Measurements from ENCODE around the gene CYP27A1. TPM values are rescaled to one million over a fixed set of nuclear protein-coding genes. Genes with fewer than 3 reads are reported as not detected.

Gene CYP27A1
- total and polyA plus RNA-seq, 11 donors = 3.3 to 43.8 (median 7.4) TPM

DNA sequence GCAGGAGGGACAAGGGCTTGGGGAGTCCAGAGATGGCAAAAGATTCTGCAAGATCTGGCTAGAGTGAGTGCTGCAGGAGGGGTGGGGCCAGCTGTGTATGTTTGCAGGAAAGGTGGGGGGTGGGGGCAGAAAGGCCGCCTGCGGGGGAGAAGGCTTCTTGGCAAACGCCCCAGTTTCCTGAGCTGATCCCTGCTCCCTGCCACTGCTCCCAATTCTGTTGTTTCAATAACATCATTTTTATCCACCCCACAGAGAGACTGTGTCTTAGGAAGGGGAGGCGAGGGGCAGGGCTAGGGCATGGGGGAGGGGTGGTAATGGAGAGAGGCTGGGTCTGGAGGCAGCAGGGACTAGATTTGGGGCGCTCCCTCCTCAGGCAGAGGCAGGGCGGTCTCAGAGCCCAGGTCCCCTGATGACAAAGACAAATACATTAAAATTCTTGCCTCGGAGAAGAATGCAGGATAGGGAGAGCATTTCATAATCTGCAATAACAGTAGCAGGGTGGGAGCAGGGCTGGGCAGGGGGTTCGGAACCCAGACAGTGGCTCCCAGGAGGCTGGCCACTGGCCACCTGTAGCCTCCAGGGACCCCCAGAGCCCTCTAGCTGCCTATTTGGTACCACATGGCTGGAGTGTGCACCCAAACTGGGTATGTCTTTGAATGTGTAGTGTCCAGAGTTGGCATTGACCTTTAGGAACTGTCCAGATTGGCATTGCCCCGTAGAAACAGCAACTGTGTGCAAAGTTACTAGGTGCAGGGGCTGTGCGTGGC, 75.6 kb downstream of the CYP27A1 start:
- Histone ChIP-seq H3K4me3 (no peak overlapping the region), H3K27me3 (peaks cover 19 to 87% (median 73%) of the 10 kb centered on the region in 9 donors), H3K4me1 (peaks cover 0 to 38% (median 11%) of the 10 kb centered on the region in 12 donors), H3K36me3 (no peaks in the 10 kb centered on the region), H3K27ac (no peak overlapping the region), H3K9me3 (no peaks in the 10 kb centered on the region)
- TF ChIP-seq, protein P1, sequence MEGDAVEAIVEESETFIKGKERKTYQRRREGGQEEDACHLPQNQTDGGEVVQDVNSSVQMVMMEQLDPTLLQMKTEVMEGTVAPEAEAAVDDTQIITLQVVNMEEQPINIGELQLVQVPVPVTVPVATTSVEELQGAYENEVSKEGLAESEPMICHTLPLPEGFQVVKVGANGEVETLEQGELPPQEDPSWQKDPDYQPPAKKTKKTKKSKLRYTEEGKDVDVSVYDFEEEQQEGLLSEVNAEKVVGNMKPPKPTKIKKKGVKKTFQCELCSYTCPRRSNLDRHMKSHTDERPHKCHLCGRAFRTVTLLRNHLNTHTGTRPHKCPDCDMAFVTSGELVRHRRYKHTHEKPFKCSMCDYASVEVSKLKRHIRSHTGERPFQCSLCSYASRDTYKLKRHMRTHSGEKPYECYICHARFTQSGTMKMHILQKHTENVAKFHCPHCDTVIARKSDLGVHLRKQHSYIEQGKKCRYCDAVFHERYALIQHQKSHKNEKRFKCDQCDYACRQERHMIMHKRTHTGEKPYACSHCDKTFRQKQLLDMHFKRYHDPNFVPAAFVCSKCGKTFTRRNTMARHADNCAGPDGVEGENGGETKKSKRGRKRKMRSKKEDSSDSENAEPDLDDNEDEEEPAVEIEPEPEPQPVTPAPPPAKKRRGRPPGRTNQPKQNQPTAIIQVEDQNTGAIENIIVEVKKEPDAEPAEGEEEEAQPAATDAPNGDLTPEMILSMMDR (IDR thresholded peaks at IDR 0.05) = no peak
- DNase-seq = no peak
- intact Hi-C loops (cut with DNase I) = loop anchor here in 1 of 10 donors (10.0 kb wide), 1 partner anchor 297 kb away; no protein-coding TSS in a partner anchor
- 16 to 22% (median 17%) methylated on average over 10 of the region's 10 CpGs for WGBS, 4 donors
- ATAC-seq = no peak

DNA sequence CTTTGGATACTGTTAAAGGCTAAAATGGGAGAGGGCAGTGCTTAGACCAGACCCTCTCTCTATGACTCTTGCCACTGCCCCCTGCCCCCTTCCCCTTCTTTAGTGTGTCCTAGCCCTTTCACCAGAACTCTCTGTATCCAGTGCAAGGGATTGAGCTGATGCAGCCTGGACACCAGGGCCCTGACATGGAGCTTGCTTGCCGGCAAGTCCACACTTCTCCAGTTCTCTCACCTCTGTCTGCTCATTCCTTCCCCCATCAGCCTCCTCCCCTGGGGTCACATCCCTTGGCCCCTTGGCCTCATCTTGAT, 76.1 kb downstream of the CYP27A1 start:
- Histone ChIP-seq H3K9me3 (no peaks in the 10 kb centered on the region), H3K27ac (no peak overlapping the region), H3K27me3 (peaks cover 19 to 88% (median 72%) of the 10 kb centered on the region in 9 donors), H3K4me3 (no peak overlapping the region), H3K4me1 (peaks cover 0 to 38% (median 11%) of the 10 kb centered on the region in 12 donors), H3K36me3 (no peaks in the 10 kb centered on the region)
- intact Hi-C loops (cut with DNase I) = loop anchor here in 1 of 10 donors (10.0 kb wide), 1 partner anchor 297 kb away; no protein-coding TSS in a partner anchor
- no peak for ATAC-seq
- WGBS, 4 donors = 19 to 38% (median 26%) methylated on average over 1 of the region's 1 CpG
- TF ChIP-seq, protein P1 (IDR thresholded peaks at IDR 0.05) = no peak
- TF ChIP-seq POLR2A (IDR thresholded peaks at IDR 0.05) = no peak
- no peak for DNase-seq

DNA sequence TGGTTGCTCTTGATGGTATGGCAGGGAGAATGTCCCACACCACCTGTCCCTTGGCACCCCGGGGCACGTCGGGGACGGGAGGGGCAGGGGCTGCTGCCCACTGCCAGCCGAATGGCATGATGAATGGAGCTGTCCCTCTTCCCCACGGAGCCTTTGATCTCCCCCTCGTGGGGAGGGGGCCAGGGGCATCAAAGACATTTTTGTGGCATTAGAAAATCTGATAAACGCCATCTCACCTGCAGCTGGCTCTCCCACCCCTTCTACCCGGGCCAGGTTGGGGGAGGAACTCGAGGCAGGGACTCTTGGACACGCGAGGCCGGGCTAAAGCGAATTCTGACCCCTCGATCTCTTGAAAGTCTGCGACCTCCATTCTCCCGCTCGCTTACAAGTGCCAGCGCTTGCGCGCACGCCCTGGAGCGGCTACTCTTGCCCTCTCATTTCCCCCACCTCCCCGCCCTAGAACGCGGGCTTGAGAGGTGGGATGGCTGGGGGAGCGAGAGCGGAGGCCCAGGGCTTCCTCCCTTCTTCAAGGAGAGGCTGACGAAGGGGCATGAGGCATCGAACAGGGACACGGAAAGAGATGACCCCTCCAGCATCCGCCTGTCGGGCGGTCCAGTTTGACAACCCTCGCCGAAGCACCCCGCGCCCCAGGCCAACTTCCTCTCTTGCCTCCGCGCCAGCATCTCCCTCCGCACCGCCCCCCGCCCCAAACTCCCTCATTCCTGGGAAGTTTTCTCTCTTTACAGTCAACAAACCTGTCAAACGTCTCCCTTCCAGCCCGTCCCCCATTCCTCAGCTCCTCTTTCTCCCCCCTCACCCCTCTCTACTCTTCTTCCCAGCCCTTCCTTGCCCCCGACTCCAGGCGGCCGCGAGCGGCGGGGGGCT, 77.0 kb downstream of the CYP27A1 start:
- intact Hi-C loops (cut with DNase I) = loop anchor here in 1 of 10 donors (10.0 kb wide), 1 partner anchor 296 kb away; no protein-coding TSS in a partner anchor
- Histone ChIP-seq H3K9me3 (no peaks in the 10 kb centered on the region), H3K36me3 (no peaks in the 10 kb centered on the region), H3K4me3 (peak overlapping the region in 10 of 12 donors; percentile 8 to 59 (median 50)), H3K27me3 (peaks cover 21 to 88% (median 68%) of the 10 kb centered on the region in 9 donors), H3K27ac (no peak overlapping the region), H3K4me1 (peaks cover 0 to 38% (median 11%) of the 10 kb centered on the region in 12 donors)
- ATAC-seq (no peak), DNase-seq (no peak)
- no peak for TF ChIP-seq POLR2A (IDR thresholded peaks at IDR 0.05)
- TF ChIP-seq, protein P1 (IDR thresholded peaks at IDR 0.05) = no peak
- 7 to 20% (median 12%) methylated on average over 49 to 51 of the region's 51 CpGs for WGBS, 4 donors

All from heart left ventricle (tissue), 16 donors.